HG03097 (cell line): ENCODE data around the gene RELB.
A peak's percentile ranks its signal among the peaks of the same experiment; 100 is the strongest.

Experiments
- ATAC-seq: cut with Tn5 transposase; IDR thresholded peaks from one replicate; pipeline ENCODE4 v1.9.1; 2021; ENCODE audit not compliant: unreplicated experiment, low FRiP score

Gene RELB

DNA sequence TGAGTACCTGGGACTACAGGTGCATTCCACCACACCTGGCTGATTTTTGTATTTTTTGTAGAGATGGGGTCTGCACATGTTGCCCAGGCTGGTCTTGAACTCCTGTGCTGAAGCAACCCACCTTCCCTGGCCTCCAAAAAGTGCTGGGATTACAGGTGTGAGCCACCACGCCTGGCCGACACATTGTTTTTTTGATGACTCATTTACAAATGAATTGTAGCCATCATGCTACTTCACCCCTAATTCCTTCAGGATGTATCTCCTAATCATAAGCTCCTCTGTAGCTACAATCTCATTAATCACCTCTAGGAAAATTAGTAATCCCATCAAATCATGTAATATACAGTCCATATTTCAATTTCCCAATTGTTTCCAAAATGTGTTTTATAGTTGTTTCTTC is 17.9 kb downstream of the RELB start:
- ATAC-seq: no peak

DNA sequence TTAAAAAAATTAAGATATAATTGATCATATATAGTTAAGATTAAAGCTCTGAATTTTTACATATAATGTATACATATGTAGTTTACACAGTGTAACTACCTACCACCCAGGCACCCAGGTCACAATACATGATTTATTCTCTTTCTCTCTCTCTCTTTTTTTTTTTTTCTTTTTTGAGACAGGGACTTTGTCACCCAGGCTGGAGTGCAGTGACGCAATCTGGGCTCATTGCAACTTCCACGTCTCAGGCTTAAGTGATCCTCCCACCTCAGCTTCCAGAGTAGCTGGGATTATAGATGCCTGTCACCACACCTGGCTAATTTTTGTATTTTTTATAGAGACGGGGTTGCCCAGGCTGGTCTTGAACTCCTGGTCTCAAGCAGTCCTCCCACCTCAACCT is 18.8 kb downstream of the RELB start:
- no peak for ATAC-seq

DNA sequence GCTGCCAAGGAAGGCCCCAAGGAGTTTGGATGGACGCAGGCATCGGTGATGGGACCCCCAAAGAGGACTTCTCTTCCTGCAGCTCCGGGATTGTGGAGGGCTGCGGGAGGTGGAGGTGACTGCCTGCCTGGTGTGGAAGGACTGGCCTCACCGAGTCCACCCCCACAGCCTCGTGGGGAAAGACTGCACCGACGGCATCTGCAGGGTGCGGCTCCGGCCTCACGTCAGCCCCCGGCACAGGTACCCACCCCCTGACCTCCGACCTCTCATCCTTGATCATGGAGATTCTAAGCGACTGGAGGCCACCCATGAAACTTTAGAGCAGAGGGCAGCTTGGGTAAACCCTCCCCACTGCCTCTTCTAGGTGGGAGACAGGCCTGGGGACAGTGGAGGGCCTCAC is 20.7 kb downstream of the RELB start:
- ATAC-seq: no peak

DNA sequence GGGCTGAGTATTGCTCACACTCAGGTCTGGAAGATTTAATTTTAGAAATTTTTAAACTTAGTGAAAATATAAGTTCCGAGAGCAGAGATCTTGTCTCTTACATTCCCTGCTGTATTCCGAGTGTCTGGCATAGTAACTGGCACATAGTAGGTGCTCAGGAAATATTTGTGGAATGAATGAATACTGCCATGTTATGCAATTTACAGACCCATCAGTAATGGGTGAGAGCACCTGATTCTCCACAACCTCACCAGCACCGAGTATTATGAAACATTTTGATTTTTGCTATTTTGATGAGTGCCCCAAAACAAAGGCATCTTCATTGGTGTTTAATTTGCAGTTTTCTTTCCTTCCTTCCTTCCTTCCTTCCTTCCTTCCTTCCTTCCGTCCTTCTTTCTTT is 21.8 kb downstream of the RELB start:
- no peak for ATAC-seq

DNA sequence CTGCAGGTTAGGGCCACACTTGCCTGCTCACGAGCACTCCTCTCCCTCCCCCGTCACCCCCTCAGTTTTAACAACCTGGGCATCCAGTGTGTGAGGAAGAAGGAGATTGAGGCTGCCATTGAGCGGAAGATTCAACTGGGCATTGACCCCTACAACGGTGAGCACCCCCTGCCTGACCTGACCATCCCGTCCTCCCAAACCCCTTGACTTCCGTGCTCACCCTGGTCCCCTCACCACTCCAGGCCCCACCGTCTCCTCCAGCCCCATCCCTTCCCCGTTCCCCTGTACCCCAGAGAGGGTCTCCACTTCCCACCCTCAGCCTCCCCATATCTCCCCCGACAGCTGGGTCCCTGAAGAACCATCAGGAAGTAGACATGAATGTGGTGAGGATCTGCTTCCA is 24.0 kb downstream of the RELB start:
- ATAC-seq: no peak

DNA sequence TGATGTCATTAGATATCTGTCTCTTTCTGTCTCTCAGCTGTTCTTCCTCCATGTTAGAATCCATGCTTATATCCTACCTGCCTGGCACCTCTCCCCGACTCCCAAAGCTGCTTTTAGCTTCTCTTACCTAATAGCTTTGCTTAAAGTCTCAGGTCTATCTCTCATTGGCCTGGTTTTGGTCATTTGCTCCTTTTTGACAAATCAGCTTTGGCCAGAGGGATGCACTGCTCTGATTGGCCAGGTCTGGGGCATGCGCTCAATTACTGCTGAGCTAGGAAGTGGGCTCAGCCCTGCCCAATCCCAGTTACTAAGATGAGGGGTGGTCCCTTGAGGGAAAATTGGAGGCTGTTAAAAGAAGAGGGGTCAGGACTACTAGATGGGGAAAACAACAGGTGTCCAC is 26.1 kb downstream of the RELB start:
- ATAC-seq: no peak

DNA sequence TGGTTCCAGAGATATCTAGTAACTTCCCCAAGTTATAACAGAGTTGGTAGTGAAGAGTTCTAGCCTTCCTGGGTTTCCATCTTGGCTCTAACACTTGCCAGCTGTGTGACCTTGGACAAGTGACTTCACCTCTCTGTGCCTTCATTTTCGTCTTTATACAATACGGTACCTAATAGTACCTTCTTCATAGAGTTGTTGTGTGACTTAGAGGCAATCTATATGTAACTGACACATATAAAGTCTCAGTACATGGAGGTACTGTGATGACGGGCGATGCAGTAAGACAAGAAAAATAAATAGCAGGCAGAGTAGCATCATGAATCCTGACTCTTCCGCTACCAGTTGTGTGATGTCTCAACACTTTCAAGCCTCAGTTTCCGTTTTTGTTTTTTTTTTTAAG is 29.6 kb downstream of the RELB start:
- ATAC-seq: no peak

DNA sequence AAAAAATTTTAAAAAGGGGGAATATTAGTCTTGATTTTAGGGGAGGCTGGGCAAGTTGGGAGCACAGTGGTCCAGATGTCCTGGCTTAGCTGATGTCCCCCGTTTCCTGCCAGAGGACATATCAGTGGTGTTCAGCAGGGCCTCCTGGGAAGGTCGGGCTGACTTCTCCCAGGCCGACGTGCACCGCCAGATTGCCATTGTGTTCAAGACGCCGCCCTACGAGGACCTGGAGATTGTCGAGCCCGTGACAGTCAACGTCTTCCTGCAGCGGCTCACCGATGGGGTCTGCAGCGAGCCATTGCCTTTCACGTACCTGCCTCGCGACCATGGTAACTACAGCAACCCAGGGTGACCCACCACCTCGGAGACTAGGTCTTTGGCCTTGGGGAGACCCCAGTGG is 31.2 kb downstream of the RELB start:
- no peak for ATAC-seq

DNA sequence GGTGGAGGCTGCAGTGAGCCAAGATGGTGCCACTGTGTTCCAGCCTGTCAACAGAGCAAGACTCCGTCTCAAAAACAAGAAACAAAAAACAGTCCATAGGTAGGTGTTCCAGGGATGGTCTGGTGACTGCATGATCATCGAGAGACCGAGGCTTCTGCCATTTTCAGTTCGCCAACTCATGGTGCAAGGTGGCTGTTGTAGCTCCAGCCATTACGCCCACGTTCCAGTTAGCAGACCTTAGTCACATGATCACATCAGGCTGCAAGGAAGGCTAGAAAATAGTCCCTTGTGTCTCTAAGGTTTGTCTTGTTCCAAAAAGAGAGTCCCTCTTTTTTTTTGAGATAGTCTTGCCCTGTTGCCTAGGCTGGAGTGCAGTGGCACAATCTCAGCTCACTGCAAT is 34.5 kb downstream of the RELB start:
- ATAC-seq: no peak

DNA sequence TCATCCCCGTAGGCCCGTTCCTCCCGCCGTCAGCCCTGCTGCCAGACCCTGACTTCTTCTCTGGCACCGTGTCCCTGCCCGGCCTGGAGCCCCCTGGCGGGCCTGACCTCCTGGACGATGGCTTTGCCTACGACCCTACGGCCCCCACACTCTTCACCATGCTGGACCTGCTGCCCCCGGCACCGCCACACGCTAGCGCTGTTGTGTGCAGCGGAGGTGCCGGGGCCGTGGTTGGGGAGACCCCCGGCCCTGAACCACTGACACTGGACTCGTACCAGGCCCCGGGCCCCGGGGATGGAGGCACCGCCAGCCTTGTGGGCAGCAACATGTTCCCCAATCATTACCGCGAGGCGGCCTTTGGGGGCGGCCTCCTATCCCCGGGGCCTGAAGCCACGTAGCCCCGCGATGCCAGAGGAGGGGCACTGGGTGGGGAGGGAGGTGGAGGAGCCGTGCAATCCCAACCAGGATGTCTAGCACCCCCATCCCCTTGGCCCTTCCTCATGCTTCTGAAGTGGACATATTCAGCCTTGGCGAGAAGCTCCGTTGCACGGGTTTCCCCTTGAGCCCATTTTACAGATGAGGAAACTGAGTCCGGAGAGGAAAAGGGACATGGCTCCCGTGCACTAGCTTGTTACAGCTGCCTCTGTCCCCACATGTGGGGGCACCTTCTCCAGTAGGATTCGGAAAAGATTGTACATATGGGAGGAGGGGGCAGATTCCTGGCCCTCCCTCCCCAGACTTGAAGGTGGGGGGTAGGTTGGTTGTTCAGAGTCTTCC is 36.3 kb downstream of the RELB start:
- ATAC-seq: no peak

DNA sequence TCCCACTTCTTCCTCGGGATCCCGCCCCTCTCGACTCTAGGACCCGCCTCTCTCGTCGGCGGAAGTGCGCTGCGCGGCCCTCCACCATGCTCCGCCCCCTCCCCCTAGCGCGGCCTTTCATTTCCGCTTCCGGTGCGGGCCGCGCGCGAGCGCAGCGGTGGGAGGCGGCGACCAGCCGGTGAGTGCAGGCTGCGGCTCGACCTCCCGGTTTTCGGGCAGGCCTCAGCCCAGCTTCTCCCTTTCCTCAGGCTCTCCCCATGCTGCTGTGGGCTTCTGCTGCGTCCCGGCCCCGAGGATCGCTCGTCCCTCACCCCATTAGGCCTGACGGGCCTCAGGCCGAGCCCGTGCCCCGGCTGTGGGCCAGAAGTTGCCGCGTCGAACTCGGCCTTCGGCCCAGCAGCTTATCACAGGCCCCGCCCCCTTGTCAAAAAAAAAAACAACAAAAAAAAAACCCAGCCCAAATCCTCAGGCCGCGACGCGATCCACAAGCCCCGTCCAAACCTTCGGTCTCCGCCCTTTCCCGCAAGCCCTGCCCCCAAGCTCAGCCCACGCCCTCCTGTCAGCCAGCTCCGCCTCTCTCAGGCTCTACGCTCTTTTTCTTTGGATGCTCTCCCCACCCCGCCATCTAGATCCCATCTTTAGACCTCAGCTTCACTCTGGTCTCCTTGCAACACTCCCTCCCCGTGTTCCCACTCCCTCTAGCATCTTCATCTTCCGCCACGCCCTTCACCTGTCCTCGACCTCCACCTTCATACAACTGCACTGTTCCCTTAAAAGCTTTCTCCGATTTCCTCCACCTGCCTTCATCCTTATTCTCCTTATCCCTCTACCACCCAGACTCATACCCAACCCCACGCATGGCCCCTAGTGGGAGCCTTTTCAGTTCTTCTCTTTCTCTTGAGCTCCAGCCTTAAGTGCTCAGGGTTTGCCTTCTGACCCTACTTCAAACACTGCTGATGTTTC is 37.9 kb downstream of the RELB start, which contains the start of gene CLASRP:
TSS of gene CLASRP (plus strand) at position 115 of the 963 bp plus-strand sequence. CDS start 1,168 bp downstream, outside the sequence.
- ATAC-seq: peak; percentile 70

DNA sequence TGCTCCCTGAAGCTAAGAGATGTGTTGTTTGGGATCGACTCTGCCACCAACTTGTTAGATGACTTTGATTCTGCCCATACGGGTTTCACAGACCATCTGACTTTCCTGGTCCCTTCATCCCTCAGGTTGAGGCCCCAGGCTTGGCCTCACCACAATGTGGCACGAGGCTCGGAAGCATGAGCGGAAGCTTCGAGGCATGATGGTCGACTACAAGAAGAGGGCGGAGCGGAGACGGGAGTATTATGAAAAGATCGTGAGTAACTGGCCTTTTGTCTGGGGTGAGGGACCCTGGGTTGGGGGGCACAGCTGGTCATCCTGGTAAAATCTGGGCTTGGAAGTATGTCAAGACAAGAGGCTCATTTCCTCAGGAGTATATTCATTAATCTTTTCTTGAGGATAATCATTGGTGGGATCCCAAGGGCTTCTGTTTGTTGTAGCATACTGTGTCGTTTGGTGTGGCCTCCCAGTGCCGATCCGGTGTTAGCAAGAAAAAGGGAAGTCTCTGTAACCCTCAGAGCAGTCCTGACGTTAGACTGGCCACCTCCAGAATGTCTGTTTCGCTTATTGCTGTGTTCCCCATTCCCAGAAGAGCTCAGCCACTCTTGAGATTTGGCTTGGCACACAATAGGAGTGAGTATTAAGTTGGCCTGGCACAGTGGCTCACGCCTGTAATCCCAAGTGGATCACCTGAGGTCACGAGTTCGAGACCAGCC is 39.0 kb downstream of the RELB start:
- ATAC-seq: no peak

DNA sequence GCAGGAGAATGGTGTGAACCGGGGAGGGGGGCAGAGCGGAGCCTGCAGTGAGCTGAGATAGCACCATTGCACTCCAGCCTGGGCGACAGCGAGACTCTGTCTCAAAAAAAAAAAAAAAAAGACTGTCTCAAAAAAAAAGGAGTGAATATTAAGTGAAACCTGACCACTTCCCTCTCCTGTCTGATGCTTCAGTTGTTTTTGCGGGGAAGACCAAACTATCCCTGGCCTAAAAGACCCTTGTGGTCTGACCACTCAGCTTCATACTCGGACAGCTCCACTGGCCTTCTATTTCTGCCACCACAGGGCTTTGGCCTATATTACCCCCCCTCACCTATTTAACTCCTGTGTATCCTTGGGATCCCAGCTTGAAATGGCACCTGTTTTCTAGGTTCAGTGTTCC is 39.9 kb downstream of the RELB start:
- ATAC-seq: no peak

DNA sequence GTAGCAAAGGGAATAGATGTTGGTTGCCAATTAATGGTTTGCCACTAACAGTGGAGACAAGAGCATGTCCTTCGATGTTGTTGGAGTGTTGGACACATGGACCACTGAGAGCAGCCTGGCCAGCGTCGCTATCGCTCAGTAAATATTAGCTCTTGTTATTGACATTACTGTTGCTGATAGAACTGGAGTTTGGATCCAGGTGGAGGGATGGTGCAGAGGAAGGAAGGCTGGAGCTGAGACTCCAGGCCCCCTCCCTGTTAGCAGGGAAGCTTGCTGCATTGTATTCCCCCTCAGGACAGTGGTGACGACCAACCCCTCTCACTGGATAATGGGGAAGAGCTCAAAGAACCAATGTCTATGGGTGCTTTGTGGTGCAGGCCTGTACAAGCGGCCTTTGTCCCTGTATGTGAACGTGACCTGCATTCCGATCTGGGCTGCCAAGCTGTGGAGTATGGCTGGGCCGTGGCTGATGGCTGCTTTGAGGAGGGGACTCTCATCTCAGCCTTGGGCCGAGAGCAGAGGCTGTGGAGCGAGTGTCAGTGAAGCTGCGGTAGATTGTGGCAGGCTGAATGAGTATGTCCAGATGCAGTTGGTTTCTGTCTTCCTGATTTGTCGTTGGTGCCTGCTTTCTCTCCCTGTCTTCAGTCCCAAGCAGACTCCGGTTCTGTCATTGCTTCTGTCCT is 44.5 kb downstream of the RELB start:
- ATAC-seq: no peak

DNA sequence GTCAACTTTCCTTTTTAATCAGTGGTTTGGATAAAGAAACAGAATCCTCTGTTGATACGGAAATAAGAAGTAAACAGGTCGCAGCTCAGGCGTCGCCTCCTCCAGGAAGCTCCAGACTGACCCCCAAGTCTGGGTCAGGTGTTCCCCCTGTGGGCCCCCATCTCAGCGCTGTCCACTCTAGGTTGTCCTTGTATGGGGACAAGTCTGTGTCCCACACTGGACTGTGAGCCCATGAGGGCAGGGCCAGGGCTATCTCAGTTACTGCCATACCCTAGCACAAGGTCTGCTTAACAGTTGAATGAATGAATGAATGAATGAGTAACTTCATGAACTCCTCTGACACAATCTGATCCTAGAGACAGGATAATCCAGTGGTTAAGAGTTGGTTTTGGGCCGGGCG is 45.1 kb downstream of the RELB start:
- no peak for ATAC-seq

DNA sequence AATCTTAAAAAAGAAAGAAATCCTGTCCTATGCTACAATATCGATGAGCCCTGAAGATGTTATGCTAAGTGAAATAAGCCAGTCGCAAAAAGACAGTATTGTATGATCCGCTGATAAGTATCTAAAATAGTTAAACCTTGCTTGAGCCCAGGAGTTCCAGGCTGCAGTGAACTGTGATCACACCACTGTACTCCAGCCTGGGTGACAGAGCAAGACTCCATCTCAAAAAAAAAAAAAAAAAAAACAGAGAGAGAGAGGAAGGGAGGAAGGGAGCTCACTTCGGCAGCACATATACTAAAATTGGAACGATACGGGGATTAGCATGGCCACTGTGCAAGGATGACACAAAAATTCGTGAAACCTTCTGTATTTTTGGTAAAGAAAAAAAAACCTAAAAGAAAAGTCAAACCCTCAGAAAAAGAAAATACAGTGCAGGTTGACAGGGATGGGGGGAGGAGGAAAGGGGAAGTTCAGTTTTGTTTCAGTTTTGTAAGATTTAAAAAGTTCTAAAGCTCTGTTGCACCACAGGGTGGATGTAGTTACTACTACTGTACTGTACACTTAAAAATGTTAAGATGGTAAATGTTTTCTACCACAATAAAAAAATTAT is 46.0 kb downstream of the RELB start:
- no peak for ATAC-seq

DNA sequence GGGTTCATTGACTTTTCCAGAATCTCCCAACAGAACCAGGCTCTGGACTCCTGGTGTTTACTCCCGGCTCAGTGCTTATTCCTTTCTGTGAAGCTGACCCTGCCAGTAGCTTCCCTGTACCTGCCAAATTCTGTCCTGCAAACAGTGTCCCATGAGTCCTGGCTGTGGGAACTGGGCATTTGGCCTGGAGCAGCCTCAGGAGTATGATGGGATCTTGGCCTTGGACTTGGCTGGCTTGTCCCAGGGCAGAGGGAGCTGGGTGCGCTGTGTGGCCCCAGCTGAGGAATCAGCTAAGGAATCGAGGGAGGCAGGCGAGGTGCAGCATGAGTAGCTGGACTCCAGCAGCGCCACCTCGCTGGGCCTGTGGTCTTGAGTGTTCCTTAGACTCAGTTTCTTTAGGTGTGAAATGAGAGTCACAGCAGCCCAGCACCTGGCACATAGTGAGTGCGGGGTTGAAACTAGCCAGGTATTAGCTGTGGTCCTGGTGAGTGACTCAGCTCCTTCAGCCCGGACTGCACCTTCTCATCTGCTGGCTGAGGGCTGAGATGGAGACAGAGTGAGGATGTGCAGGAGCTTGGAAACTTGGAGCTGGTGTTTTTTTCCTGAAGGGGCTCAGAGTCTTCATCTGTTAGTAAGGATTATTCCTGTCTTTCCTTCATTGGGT is 47.9 kb downstream of the RELB start:
- no peak for ATAC-seq

DNA sequence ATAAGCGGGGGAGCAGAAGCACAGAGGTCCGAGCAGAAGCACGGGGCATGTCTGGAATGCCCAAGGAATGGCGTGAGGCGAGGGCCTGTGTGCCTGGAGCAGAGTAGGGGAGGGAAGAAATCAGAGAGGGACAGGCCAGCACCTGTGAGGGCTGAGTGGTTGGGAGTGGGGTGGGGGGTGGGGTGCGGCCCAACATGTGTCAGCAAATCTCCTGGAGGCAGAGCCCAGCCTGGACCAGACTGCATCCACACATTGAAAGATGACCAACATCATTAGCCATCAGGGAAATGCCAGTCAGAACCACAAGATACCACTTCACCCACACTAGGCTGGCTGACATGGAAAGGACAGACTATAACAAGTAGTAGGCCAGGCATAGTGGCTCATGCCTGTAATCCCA is 48.8 kb downstream of the RELB start:
- no peak for ATAC-seq

DNA sequence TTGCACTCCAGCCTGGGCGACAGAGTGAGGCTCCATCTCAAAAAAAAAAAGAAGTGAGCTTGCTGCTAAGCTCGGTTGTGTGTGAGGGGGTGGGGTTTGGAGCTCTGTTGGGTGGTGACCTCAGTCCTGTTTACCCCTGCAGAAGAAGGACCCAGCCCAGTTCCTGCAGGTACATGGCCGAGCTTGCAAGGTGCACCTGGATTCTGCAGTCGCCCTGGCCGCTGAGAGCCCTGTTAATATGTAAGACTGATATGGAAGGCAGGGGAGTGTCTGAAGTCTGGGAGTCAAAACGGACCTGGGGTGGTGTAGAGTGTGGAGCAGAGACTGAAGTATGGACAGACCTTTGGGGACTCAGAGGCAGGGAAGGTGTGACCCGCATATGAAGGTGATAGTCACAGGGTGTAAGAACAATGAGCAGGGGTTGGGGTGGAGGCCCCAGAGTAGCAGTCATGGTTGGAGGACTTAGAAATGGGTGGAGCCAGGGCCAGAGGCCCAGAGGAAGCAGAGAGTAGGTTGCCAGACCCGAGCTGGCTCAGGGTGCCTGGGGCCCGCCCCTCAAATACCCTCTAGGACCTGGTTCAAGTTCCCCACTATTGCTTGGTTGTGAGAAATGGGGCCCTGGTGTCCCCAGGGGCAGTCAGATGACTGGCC is 50.8 kb downstream of the RELB start:
- ATAC-seq: no peak
